ENCODE data around the gene FCHSD2. TPM values are rescaled to one million over a fixed set of nuclear protein-coding genes. Genes with fewer than 3 reads are reported as not detected.

FCHSD2 gene
- total and polyA plus RNA-seq, 9 of the 15 experiments (the other 6 are each of a cell fraction or from before 2014, with no cell fraction given), result 1.8 to 14.7 (median 6.4) TPM

DNA sequence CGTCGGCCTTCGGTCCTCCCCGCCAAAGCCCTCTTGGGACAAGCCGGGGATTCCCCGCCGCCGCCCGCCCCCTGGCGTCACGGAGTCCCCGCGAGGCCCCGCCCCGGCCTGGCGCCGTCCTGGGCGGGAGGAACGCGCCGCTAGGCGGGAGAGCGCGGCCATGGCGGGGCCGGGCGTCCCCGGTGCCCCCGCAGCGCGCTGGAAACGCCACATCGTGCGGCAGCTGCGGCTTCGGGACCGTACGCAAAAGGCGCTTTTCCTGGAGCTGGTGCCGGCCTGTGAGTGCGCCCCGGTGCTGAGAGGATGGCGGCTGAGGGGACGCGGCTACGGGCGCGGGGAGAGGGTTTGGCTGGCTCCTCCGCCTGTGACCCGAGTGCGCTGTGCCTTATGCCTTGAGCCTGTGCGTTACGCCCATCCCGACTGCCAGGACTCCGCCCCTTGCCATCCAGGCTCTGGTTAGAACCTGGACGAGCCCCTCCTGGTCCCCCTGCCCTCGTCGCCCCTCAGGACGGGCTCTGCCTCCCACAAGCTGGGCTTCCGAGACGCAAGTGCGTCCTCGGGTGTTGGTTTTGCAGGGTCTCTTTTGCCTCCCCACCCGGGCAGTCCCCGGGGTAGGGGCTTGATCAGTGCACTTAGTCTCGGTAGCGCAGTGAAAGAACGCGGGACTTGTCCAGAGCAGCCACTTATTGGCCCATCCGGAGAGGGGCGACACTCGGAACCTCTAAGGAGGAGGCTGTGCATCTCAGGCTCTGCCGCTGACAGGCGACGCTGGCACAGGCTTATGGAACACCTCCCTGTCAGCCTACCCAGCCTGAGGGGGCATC lies 327.6 kb downstream of the FCHSD2 start, which contains the start of gene ATG16L2 (continued):
- 0 out of 2 replicates have a peak, but pooled peaks have one; percentile 27 for TF ChIP-seq E2F5 (CRISPR knock-in tag; IDR thresholded peaks at IDR 0.05)
- TF ChIP-seq, protein P1, sequence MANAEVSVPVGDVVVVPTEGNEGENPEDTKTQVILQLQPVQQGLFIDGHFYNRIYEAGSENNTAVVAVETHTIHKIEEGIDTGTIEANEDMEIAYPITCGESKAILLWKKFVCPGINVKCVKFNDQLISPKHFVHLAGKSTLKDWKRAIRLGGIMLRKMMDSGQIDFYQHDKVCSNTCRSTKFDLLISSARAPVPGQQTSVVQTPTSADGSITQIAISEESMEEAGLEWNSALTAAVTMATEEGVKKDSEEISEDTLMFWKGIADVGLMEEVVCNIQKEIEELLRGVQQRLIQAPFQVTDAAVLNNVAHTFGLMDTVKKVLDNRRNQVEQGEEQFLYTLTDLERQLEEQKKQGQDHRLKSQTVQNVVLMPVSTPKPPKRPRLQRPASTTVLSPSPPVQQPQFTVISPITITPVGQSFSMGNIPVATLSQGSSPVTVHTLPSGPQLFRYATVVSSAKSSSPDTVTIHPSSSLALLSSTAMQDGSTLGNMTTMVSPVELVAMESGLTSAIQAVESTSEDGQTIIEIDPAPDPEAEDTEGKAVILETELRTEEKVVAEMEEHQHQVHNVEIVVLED (CRISPR knock-in tag; IDR thresholded peaks at IDR 0.05), result peak; percentile 72; the same call in 1 of the 2 replicates
- no peak for TF ChIP-seq TFAM (CRISPR knock-in tag; conservative IDR thresholded peaks at IDR 0.05)
- 0 out of 2 replicates have a peak, but pooled peaks have one; percentile 18 for TF ChIP-seq HNRNPL (IDR thresholded peaks at IDR 0.05; ENCODE audit: low read depth, low read length)
- TF ChIP-seq ZFP91 (CRISPR knock-in tag; IDR thresholded peaks at IDR 0.05), result 0 out of 2 replicates have a peak, but pooled peaks have one; percentile 35
- TF ChIP-seq HMG20A (CRISPR knock-in tag; conservative IDR thresholded peaks at IDR 0.05), result no peak
- TF ChIP-seq PHF8 (IDR thresholded peaks at IDR 0.05; ENCODE audit: borderline replicate concordance, low read length), result peak; percentile 85; the same call in 1 of the 2 replicates
- no peak; the same call in 1 of the 2 replicates for TF ChIP-seq HDAC8 (tag; IDR thresholded peaks at IDR 0.05)
- peak; percentile 55; the same call in 1 of the 2 replicates for TF ChIP-seq ETS1 (conservative IDR thresholded peaks at IDR 0.05; ENCODE audit: control insufficient read depth, low read depth, low read length)
- TF ChIP-seq E2F3 (CRISPR knock-in tag; IDR thresholded peaks at IDR 0.05), result peak; percentile 96
- no peak for TF ChIP-seq ZFP36 (IDR thresholded peaks at IDR 0.05; ENCODE audit: low read depth, low read length, partially characterized antibody)
- TF ChIP-seq, protein P2, sequence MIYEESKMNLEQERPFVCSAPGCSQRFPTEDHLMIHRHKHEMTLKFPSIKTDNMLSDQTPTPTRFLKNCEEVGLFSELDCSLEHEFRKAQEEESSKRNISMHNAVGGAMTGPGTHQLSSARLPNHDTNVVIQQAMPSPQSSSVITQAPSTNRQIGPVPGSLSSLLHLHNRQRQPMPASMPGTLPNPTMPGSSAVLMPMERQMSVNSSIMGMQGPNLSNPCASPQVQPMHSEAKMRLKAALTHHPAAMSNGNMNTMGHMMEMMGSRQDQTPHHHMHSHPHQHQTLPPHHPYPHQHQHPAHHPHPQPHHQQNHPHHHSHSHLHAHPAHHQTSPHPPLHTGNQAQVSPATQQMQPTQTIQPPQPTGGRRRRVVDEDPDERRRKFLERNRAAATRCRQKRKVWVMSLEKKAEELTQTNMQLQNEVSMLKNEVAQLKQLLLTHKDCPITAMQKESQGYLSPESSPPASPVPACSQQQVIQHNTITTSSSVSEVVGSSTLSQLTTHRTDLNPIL (CRISPR knock-in tag; IDR thresholded peaks at IDR 0.05), result no peak
- peak; percentile 9; the same call in 1 of the 2 replicates for TF ChIP-seq GABPB1 (CRISPR knock-in tag; IDR thresholded peaks at IDR 0.05)
- no peak for TF ChIP-seq ZNF445 (CRISPR knock-in tag; IDR thresholded peaks at IDR 0.05; ENCODE audit: low read depth)
- TF ChIP-seq RBM34 (IDR thresholded peaks at IDR 0.05; ENCODE audit: borderline replicate concordance, insufficient read depth, low read length), result no peak
- no peak; a peak in 1 of 4 replicates for TF ChIP-seq NONO (IDR thresholded peaks at IDR 0.05; ENCODE audit: low read depth in 2 of 2, low read length in 1 of 2)
- TF ChIP-seq ZNF780A (CRISPR knock-in tag; IDR thresholded peaks at IDR 0.05), result no peak
- TF ChIP-seq POLR2G (IDR thresholded peaks at IDR 0.05; ENCODE audit: low read depth, low read length), result peak; percentile 85
- TF ChIP-seq CAMTA2 (CRISPR knock-in tag; conservative IDR thresholded peaks at IDR 0.05), result no peak

Data from K562 (cell line).